HG02610 (cell line): ENCODE measurements around the gene CRHR1.

Experiments used
- ATAC-seq: cut with Tn5 transposase; IDR thresholded peaks from one replicate; pipeline ENCODE4 v1.9.1; 2021; ENCODE audit warnings: mild to moderate bottlenecking, moderate library complexity; ENCODE audit not compliant: unreplicated experiment

CRHR1 gene

DNA sequence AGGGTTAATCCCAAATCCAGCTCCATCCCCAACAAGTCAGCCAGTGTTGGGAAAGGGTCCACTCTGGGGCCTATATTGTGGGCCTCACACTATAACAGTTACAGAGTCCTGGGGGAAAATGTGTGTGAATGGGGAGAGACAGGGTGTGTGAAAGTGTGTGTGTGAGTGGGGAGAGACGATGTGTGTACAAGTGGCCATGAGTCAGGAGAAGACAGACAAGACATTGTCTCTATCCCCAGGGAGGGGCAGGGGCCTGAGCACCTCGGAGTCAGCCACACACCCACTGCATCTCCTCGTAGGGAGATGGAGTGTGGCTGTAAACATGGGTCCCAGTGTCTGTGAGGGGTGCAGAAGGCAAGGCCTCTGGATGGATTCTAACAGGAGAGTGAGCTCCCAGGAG is 2.9 kb downstream of the CRHR1 start:
- ATAC-seq: no peak

DNA sequence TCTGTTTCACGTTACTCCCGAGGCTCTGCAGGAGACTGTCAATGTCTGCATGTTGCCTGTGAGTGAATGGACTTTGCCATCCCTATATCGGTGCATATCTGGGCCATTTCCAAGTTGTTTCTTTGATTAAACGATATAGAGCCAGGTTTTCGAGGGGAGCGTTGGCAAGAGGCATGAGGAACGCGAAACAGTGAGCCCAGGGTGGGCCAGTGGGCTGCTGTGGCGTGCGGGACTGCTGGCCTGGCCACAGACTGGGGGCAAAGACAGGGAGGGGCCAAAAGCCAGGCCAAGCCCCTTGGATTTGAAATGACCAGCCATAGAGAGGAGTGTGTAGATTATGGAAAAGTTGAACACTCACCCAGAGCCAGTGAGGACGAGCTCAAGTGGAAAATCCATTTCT is 3.5 kb downstream of the CRHR1 start:
- ATAC-seq: no peak

DNA sequence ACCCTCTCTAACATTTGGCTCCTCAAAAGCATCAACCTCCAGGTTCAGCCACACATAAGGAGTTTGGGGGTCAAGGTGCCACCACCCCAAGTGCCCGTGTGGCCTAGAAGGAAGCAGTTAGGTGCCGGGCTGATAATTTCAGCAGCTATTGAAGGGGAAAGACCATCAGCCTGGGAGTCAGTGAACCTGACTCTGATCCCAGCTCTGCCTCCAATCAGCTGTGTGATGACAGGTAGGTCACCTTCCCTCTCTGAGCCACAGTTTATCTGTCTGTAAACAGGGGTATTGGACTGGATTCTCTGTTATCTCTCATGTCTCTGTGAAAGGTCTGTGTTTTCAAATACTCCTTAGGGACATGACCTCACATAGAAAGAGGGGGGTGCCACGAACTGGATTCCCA is 3.9 kb downstream of the CRHR1 start:
- no peak for ATAC-seq

DNA sequence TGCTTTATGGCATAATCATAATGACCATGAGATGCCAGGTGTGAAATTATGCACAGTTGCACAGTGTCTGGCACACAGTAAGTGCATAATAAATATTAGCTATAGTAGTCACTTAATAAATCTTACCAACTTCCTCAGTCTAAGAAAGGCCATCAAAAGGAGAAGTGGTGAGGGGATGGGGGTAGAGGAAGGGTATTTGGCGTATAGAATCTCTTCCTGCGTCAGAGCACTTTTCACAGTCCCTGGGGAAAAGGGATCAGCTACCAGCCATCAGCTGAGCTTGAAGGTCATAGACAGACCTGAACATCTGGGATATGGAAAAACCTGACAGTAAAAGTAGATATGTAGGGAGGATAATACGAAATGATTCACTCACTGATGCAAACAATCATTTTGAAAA is 5.8 kb downstream of the CRHR1 start:
- ATAC-seq: no peak

DNA sequence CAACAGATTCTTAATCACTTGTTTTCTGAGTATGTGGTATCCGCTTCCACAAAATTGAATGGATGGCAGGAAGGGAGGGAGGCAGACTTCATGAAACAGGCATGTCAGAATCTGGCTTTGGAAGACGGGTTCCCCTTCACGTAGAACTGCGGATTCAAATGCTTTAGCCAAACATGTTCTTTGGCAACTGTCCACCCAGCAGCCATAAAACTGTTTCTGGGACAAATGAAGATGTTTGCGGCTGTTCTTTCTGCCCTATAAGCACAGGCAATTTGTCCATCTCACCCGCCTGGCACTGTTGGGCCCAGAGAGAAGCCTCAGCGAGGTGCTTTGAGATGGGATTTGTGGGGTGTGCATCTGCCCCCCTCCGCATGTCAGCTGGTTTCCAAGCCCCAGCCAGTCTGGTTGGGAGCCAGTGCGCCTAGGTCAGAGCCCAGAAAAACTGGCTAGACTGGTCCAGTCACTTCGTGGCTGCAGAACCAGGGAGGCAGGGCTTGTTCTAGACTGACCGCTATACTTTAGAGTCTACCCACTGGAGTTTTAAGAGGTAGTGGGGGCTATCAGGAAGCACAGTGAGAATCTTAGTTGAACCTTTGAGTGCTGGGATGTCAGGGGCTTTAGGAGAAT is 6.3 kb downstream of the CRHR1 start:
- ATAC-seq: no peak

DNA sequence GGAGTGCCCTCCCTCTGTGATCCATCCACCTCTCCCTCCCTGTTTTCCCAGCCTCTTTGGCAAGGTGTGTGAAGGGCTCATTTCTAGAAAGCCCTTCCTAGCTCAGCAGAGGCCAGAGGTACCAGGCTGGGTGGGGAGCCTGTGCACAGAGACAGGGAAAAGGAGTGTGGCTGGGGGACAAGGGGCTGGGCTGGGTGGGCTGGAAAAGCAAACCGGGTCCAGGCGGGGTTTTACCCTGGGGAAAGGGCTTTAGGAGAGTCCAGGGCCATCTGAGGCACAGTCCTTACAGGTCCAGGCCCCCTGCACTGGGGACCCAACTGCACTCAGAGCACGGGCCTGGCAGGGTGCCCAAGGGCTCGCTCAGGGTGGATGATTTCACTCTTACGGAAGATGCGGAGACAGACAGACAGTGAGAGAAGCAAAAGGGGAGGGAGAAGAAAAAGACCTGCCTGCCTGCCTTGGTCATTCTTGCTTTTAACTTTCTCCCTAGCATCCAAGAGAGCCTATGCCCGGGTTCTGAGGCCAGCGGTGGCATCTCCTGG is 7.0 kb downstream of the CRHR1 start:
- no peak for ATAC-seq

DNA sequence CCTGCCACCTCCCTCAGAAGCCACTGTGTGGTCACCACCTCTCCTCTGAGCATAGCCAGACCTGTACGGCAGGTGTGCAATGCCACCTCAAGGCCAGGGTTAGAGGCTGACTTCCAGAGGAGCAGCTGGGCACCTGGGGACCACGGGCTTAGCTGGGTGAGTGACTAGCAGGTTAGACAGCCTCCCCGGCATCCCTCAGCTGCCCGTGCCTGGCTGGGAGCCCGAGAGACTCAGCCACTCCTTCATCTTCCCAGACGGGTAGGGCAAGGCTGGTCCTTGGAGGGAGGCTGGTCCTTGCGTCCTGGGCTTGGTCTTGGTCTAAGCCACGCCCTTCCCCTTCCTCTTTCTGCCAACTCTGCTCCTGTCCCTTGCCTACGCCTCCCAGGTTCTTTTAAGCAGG is 7.8 kb downstream of the CRHR1 start:
- ATAC-seq: no peak

DNA sequence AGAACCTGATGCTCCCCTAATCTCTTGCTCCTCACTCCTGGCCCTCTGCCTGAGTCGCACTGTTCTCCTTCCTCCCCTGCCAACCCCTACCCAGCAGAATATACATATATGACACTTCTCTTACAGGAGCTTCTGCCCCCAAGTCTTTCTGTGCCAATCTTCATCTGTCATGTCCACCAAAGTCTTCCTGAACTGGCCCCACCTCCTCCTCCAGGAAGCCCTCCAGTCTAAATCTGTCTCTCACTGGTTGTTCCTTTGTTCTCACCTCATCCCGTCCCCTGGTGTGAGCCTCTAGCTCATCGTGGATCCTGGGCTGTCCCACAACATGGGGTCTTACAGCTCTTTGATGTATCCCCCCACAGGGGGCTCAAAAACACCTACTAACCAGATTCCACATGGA is 8.3 kb downstream of the CRHR1 start:
- ATAC-seq: no peak

DNA sequence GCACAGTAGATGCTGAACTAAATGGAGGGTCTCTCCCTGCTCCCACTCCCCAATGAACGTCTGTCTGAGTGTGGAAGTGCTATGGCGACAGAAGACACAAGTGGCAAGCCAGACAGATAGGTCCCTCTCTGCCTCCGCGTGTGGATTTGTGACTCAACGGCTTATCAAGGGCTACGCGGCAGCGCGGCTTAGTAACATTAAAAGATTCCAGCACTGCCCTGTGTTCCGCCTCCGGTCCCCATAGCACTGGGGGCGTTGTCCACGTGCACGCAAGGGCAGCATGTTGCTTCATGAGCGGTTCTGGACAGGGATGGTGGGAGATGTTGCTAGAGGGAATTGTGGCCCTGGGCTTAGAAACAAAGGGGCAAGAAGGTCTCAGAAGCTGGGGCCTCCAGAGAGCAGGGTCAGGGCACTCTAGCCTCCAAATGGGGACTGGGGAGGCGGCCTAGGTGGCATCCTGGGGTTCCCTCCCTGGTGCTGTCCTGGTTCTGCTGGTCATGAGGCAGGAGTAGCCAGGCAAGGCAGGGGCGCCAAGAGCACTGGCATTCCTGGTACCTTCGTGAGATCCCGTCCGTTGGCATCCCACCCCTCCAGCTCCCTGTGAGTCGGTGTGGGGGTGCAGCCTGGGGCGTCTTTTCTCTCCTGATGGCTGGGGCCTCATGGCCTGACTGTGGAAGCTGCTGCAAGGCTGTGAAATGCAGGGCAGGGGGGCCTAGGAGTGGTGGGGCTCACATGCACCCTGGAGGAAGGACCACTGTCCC is 9.1 kb downstream of the CRHR1 start:
- ATAC-seq: no peak

DNA sequence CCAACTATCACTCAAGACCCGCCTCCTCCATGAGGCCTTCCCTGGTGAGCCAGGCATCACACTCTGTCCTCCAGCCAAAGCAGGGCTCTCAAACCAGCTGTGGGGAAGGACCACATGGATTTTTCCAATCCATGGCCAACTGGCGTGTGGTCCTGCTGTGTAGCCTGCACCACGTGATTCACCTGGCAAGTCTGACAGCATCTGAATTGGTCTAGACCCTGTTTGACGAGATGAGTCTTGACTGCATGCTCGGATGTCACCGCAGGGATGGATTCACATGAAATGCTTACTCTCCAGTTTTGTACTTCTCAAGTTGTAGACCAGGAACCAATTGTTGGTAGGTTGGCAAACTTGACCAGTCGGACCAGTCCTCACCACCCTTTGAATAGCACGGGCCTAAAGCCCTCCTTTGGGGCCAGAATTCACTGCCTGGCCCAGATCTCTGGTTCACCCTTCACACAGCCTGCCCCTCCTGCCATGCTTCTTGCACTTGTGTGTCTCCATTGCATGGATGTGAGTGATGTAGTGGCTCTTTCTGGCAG is 9.9 kb downstream of the CRHR1 start:
- ATAC-seq: no peak

DNA sequence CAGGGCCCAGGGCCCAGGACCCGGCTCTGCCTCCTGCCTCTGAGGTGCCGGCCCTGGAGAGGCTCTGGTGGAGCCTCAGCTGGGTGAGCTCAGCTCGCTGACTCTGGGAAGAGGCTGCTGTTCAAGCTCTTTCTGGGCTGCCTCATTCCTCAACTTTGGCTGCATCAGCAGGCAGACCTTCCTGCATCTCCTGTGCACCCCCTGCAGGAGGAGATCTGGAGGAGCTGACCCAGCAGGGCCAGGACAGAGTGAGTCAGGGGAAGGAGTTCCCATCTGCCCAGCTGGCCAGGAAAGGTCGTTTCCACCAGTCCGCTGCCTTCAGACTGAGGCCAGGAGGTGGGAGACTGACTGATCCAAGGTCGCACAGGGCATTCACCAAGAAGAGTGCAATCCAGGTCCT is 10.7 kb downstream of the CRHR1 start:
- ATAC-seq: no peak

DNA sequence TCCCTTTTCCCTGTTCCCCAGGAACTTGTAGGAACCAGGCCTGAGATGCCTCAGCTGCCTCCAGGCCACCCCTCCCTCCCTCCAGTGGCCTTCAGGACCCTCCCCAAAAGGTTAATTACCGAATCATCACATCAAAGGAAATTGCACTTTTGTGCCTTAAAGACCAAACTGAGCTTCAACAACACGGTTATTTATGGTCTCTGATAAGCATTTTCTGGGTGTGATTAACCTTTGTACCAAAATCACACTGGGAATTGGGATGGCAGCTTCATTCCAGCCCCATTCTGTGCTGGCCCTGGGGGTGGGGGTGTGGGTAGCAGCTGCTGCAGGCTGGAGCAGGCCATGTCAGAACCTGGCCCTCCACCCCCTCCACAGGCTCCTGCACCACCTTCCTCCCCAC is 16.7 kb downstream of the CRHR1 start:
- ATAC-seq: no peak

DNA sequence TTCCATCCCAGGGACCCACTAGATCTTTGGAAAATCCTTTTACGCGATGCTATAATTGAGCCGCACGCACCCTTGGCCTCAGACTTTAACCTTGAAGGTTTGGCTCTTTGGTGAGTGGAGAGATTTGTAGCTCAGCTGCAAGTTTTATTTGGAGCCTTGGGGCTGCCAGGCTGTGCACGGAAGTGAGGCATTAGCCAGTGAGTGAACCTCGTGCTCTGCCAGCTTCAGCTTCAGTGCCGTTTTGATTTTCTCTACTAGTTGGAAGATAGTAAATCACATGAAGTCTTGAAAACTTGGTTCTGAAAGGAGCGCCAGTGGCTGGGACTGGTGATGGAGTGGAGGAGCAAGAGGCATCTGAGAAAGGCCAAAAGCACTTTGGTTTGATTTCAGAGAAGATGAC is 17.3 kb downstream of the CRHR1 start:
- ATAC-seq: no peak

DNA sequence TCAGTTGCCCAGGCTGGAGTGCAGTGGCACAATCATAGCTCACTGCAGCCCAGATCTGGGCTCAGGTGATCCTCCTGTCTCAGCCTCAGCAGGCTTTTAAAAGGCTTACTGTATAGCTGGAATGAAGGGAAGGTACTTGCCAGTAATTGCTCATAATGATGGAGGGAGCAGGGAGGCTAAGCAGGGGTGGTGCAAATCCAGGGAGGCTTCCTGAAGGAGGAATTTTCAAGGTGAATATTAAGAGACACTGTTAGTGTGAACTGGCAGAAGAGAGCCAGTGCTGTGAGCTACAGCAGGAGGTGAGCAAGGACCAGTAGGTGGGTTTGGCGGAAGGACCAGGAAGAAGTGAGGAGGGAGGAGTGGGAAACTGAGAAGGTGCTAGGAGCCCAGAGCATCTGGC is 24.7 kb downstream of the CRHR1 start:
- ATAC-seq: no peak

DNA sequence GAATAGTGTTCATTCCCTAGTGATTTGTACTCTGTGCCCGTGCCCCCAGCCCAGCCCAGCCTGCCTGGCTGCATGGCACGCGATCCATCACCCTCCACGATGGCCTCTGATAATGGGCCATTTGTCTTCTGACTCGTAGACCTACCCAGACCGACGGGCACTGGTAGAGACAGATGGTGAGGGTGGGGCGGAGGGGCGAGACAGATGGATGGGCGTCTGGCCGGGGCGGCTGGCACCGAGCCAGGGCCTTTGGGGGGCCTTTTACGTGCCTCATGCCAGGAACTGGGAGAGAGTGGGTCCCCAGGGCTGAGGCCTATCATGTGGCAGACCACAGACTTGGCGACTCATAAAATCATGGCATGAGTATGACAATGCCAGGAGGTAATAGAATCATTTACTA is 25.4 kb downstream of the CRHR1 start:
- no peak for ATAC-seq

DNA sequence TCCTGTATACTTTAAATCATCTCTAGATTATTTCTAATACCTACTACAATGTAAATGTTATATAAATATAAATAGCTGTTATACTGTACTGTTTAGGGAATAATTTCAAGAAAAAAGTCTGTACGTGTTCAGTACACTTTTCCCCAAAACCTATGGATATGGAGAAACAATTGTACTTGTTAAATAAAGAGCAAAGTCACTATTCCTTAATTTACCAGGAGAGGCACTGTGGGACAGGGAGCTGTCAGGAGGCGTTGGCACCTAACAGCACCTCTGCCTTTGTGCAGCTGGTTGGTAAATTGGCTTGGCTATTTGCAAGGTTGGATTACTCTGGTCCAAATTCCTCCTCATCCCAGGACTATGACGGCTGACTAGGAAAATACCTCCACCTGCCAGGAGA is 28.0 kb downstream of the CRHR1 start:
- no peak for ATAC-seq

DNA sequence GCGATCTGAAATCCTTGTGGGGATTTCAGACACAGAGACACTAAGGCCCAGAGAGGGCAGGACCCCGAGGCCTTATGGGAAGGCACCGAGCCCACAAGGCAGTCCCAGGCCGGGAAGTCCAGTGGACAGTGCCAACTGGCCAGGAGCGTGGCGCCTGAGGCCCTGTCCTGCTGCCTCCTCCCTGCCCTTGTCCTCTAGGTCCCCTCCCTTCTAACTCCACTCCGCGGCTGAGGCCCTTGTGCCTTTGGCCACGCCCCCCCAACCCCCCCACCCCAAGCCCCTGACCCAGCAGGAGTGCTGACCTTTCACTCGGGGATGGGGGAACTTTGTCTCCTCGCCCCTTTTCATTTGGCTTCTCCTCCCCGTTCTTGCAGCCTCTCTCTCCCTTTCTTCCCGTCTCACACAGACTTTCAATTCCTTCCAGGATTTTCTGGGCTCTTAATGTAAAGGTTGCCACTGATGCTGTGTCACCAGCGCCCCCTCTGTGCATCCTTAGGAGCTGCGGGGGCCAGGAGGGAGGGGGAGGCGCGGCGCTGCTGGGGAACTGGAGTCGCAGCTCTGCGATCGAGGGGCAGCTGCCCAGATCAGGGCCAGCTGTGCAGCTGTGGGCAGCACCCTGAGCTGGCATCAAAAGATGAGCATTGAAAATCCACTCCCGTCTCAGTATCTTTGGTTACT is 29.1 kb downstream of the CRHR1 start:
- ATAC-seq: no peak

DNA sequence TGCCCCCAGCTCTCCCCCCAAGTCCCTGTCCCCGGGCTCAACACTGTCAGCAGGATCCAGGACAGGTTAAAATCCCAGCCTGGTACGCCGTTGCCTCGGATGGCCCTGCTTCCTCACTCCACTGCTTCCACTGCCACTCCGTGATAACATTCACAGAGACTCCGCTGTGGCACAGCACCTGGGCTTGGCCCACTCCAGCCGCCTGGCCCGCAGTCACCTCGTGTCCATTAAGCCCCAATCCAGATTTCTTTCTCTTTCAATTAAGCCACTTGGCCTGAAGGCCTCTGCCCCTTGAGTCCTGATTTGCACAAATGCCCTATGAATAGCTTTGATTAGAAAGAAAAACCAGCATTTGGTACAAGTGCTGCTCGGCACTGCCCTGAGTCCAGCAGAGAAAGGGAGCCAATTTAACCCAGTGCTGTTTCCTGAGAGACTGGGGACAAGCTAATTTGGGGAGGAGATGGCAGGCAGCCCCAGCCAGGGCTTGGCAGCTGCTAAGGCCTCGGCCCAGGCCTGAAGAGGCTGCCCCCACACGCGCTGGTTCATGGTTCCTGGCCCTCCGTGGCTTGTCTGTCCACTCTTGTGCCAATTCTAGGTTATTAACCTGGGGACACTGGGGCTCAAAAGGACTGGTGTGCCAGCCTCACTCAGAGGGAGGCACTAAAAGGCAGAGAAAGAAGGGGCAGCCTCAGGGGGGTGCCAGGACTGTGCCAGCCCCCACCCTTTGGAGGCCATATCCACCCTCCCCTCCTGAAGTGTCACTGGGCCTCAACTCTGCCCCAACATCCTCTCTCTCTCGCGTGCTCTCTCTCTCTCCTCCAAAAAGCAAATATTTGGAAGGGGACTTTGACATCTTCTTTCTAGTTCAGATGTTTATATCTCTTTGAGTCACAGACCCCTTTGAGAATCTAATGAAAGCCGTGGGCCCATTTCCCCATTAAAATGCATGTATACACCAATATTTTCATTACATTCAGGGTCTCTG is 30.8 kb downstream of the CRHR1 start:
- no peak for ATAC-seq

DNA sequence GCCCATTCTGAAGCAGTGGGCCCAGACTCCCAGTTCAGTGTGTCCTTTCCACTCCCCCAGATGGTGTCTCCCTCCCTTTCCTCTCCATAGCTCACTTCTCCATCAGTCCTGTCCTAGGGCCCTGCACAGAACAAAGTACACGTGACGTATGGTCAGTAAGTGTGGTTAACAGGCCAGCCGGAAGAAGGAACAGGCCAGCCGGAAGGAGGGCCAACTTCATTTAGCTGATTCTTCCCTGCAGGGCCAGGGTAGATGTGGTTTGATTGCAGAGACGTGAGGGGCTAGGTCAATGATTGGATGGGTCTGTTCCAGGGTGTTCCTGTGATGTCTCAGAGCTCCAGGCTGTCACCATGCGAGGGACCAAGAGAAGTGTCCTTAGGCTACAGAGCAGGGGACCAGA is 31.6 kb downstream of the CRHR1 start:
- ATAC-seq: no peak

DNA sequence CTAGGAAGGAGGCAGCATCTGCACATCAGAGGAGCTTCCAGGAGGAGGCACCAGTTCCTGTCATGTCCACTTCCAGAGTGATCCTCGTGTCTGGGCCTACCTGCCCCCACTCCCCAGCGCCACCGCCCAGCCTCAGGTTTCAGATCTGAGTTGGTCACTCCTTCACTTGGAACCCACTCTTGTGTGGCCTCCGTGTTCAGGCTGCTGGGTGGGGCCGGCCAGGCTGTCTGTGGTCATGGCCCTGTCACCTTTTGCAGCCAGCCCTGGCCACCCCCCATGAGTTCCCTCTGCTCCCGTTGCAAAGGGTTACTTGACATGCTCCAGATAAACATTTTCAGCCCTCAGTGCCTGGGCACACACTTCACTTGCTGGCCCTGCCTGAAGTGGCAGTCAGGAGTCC is 33.9 kb downstream of the CRHR1 start:
- ATAC-seq: no peak

DNA sequence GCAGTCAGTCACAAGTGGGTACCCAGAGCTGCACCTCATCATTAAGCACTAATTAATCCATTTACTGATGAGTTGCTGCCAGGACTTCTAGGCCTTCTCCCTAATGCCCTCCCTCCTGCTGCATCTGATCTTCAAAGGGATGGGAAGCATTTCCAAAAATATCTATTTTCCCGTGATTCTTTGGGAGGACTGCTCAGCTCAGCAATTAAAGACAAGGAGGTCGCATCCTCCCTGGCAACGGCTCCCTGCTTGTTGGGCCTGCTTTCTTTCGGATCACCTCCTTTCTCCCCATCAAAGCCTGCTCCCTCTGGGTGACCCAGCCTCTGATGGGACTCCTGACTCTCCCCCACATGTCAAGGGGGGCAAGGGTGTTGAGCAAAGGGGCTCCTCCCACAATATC is 34.6 kb downstream of the CRHR1 start:
- ATAC-seq: no peak
